22Rv1 (cell line): ENCODE data around the gene SLC4A1.

ENCODE experiments used
- ZFX ChIP-seq: fragments of 450-650 bp; IDR thresholded peaks from 2 replicates; pipeline ENCODE4 v1.6.1; 2017; ENCODE audit warnings: antibody characterized with exemption, borderline replicate concordance
- TF ChIP-seq, protein P1 (sequence below): fragments of 450-650 bp; IDR thresholded peaks from 2 replicates; pipeline ENCODE4 v1.5.1; 2017; ENCODE audit warnings: mild to moderate bottlenecking

DNA sequence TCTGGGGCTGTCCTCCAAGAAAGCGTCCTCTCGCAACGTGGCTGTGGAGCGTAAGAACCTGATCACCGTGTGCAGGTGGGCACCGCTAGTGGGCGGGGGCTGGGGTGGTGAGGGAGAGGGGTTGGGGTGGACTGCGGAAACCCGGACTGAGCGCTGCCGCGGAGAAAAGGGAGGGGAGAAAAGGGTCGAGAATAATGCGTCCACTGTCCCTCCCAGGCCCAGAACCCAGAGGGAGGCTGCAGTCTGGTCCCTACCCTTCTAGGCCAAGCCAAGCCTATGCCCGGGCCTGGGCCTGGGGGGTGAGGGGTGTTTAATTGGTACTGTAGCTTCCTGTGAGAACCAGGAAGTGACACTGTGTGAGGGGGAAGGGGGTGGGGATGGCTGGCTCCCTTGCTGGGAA lies 40.9 kb upstream of the SLC4A1 start:
- TF ChIP-seq, protein P1, sequence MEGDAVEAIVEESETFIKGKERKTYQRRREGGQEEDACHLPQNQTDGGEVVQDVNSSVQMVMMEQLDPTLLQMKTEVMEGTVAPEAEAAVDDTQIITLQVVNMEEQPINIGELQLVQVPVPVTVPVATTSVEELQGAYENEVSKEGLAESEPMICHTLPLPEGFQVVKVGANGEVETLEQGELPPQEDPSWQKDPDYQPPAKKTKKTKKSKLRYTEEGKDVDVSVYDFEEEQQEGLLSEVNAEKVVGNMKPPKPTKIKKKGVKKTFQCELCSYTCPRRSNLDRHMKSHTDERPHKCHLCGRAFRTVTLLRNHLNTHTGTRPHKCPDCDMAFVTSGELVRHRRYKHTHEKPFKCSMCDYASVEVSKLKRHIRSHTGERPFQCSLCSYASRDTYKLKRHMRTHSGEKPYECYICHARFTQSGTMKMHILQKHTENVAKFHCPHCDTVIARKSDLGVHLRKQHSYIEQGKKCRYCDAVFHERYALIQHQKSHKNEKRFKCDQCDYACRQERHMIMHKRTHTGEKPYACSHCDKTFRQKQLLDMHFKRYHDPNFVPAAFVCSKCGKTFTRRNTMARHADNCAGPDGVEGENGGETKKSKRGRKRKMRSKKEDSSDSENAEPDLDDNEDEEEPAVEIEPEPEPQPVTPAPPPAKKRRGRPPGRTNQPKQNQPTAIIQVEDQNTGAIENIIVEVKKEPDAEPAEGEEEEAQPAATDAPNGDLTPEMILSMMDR, result no peak
- TF ChIP-seq ZFX, result no peak
